Measurements from ENCODE around the gene WIPI1.
"Not testable (repeated sequence)": the region's sequence is repeated elsewhere in the genome, so short reads cannot be mapped to it uniquely, and the experiment has no call there.

Gene WIPI1

DNA sequence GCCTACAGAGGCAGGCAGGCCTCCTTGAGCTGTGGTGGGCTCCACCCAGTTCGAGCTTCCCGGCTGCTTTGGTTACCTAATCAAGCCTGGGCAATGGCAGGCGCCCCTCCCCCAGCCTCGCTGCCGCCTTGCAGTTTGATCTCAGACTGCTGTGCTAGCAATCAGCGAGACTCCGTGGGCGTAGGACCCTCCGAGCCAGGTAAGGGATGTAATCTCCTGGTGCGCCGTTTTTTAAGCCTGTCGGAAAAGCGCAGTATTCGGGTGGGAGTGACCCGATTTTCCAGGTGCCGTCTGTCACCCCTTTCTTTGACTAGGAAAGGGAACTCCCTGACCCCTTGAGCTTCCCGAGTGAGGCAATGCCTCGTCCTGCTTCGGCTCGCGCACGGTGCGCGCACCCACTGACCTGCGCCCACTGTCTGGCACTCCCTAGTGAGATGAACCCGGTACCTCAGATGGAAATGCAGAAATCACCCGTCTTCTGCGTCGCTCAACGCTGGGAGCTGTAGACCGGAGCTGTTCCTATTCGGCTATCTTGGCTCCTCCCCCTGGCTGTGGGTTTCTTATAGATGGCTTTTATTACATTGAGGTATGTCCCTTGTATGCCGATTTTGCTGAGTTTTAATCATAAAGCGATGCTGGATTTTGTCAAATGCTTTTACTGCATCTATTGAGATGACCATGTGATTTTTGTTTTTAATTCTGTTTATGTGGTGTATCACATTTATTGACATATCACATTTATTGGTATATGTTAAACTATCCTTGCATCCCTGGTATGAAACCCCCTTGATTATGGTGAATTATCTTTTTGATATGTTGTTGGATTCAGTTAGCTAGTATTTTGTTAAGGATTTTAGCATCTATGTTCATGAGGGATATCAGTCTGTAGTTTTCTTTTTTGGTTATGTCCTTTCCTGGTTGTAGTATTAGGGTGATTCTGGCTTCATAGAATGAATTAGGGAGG is 43.4 kb downstream of the WIPI1 start:
- DNase-seq (ENCODE audit: low read depth): not testable (repeated sequence)

DNA sequence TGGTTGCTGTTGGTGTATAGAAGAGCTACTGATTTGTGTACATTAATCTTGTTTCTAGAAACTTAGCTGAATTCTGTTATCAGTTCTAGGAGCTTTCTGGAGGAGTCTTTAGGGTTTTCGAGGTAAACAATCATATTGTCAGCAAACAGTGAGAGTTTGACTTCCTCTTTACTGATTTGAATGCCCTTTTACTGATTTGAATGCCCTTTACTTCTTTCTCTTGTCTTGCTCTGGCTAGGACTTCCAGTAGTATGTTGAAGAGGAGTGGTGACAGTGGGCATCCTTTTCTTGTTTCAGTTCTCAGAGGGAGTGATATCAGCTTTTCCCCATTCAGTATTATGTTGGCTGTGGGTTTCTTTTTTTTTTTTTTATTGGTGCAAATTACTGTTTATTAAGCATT is 49.6 kb downstream of the WIPI1 start:
- DNase-seq (ENCODE audit: low read depth): not testable (repeated sequence)

GRCh38 chr17:68403837-68404236 is 53.5 kb downstream of the WIPI1 start:
- DNase-seq (ENCODE audit: low read depth): not testable (repeated sequence)

DNA sequence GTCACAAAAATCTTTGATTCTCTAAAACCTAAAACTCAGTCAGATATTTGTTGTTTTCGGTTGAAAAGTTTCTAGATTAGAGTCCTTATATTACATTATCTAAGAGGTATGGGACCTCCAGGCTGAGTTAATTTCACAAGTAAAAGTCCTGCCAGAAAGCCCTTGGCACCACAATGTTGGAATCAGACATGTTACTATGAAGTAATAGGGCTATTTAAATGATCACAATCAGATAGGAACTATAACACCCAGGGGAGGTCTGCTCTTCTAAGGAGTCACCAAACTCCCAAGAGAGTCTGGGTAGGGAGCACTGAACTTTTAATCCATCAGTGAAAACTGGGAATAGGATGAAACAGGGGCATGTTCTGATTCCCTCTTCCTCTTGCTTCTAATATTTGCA is 54.2 kb downstream of the WIPI1 start:
- DNase-seq (ENCODE audit: low read depth): no peak

GRCh38 chr17:68401288-68401687 is 56.0 kb downstream of the WIPI1 start:
- no peak for DNase-seq (ENCODE audit: low read depth)

- no peak for DNase-seq (ENCODE audit: low read depth)
Observed at GRCh38 chr17:68400404-68400735, 56.9 kb downstream of the WIPI1 start.

GRCh38 chr17:68399638-68400403 is 57.5 kb downstream of the WIPI1 start:
- no peak for DNase-seq (ENCODE audit: low read depth)

GRCh38 chr17:68398691-68399637 is 58.3 kb downstream of the WIPI1 start:
- DNase-seq (ENCODE audit: low read depth): no peak

- no peak for DNase-seq (ENCODE audit: low read depth)
Observed at GRCh38 chr17:68397108-68397536, 60.2 kb downstream of the WIPI1 start.

- DNase-seq (ENCODE audit: low read depth): no peak
Observed at GRCh38 chr17:68396226-68397107, 60.8 kb downstream of the WIPI1 start.

GRCh38 chr17:68394608-68395331 is 62.5 kb downstream of the WIPI1 start:
- no peak for DNase-seq (ENCODE audit: low read depth)

DNA sequence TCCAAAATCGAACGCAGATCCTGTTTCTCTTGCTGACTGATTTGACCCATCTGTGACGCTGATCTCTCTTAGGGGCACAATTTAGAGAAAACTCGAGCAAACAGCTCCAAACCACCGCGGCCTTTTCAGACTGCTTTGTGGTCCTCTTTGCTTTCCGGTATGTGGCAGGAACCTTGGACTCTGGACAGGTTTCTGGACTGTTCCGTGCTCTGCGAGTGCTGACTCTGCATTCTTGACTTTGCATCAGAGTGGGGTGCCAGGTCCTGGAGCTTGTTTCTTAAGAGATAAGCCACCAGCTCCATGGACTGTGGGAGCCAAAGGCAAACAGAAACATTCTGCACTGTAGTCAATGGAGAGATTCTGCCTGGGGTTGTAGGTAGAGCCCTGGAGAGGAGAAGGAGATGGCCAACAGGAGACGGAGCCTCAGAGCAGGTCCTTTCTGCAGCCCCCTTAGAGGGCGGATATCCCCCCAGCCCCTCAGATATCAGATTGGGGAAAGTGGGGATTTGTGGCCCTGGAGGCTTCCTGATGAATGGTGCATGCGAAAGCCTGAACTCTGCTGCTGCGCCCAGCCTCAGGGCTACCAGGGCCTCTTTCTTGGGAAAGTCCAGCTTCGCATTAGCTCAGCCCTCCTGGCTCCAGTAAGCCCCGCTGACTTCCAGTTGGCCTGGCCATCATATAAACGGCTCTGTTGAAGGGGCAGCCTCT is 65.6 kb downstream of the WIPI1 start:
- no peak for DNase-seq (ENCODE audit: low read depth)

- no peak for DNase-seq (ENCODE audit: low read depth)
Observed at GRCh38 chr17:68390888-68391545, 66.3 kb downstream of the WIPI1 start.

- no peak for DNase-seq (ENCODE audit: low read depth)
Observed at GRCh38 chr17:68389041-68389440, 68.3 kb downstream of the WIPI1 start.

GRCh38 chr17:68387435-68388218 is 69.7 kb downstream of the WIPI1 start:
- no peak for DNase-seq (ENCODE audit: low read depth)

DNA sequence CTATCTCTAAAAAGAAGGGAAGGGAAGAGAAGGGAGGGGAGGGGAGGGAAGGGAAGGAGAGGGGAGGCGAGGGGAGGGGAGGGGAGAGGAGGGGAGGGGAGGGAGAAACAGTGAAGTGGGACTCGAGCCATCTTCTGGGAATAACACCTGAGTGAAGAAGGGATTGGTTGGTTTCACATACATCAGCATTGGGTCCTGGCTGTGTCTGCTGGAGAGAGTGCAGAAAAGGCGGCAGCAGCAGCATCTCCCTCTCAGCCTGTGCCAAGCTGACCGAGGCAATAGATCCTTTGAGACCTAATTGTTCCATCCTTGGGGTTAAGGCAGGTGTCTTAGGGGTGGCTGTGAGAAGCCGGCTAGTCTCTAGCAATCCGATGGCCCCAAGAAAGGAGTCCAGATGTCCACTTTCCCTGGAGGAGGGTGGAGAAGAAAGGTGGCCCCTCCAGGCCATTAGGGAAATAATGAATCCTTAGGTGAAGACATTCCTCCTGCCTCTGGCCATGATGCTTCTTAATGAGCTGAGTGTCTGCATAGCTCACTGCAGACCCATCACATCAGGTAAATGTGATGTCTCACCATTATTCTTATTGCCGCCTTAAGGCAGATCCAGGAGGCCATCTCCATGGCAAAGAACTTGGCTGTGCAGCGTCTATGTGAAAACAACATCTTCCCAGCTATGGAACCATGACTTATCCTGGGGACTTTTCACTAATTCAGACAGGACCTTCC is 71.6 kb downstream of the WIPI1 start:
- DNase-seq (ENCODE audit: low read depth): no peak

GRCh38 chr17:68384941-68385340 is 72.4 kb downstream of the WIPI1 start:
- DNase-seq (ENCODE audit: low read depth): no peak

DNA sequence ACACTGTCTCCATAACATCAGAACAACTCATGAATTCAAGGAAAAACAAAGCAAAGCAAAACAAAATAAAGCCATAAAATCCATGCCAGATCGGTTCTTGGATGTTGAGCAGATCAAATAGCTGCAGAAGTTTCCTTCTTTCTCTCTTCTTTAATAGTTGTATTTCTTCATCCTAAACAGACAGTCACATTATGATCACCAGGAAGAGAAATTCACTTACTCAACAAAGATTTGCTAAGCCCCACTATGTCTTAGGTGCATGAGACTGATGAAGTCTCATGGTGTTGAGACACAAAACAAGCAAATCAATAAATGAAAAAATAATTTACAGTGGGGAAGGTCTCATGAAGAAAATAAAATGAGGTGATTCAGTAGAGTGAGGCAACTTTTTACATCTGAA is 72.8 kb downstream of the WIPI1 start:
- no peak for DNase-seq (ENCODE audit: low read depth)
